Measurements from ENCODE around the gene FN1. TPM values are rescaled to one million over a fixed set of nuclear protein-coding genes. Genes with fewer than 3 reads are reported as not detected.

FN1 gene
- total and polyA plus RNA-seq, 2 donors (not counting 3 experiments of a cell fraction or from before 2014, with no cell fraction given) = 3,221 to 3,740 TPM

GRCh38 chr2:215413484-215413777, 22.4 kb downstream of the FN1 start:
- Histone ChIP-seq H3K9me3 (replicated peaks; ENCODE audit: control insufficient read depth, insufficient read depth, low read length) (no peaks in the 10 kb centered on the region), H4K20me1 (replicated peaks; ENCODE audit: control insufficient read depth, extremely low read depth, insufficient read depth, low read length) (no peaks in the 10 kb centered on the region), H3K9ac (replicated peaks; ENCODE audit: extremely low read depth, insufficient read depth, low read length) (no peak overlapping the region), H3K36me3 (ENCODE audit: control insufficient read depth in 2 of 2, extremely low read depth in 1 of 2, insufficient read depth in 2 of 2, low read length in 2 of 2) (peaks cover 31 to 66% of the 10 kb centered on the region in 2 experiments), H3K4me3 (replicated peaks in 1 of 3; ENCODE audit: insufficient read depth in 1 of 3, low read depth in 1 of 3, low read length in 3 of 3) (no peak overlapping the region), H3K9me1 (replicated peaks; ENCODE audit: control insufficient read depth, extremely low read depth, insufficient read depth, low read length) (no peaks in the 10 kb centered on the region), H3K27me3 (ENCODE audit: control insufficient read depth in 2 of 2, insufficient read depth in 2 of 2, low read length in 2 of 2) (no peaks in the 10 kb centered on the region), H2AFZ (ENCODE audit: low read depth, low read length) (no peak overlapping the region), H3K4me1 (ENCODE audit: control insufficient read depth, extremely low read depth, insufficient read depth, low read length) (peaks cover 46% of the 10 kb centered on the region), H3K27ac (ENCODE audit: insufficient read depth, low read depth, low read length) (no peak overlapping the region), H3K4me2 (ENCODE audit: insufficient read depth, low read length) (no peak overlapping the region), H3K79me2 (ENCODE audit: control insufficient read depth, insufficient read depth, low read length) (peaks cover 15% of the 10 kb centered on the region)
- POLR2A ChIA-PET = no interaction called here
- CTCF ChIA-PET = interaction anchor here (1.1 kb wide), 1 partner anchor 518 kb away, joined by 3 read pairs; no protein-coding TSS in a partner anchor
- dilution Hi-C loops (cut with MboI; ENCODE audit: extremely low pct_ligation_motif_present, low sequenced_read_pairs) = no loop called here
- BruUV-seq (replicated peaks) = TSS peak; percentile 0
- intact Hi-C loops (cut with micrococcal nuclease) = no loop called here
- TF ChIP-seq POLR2A (IDR thresholded peaks at IDR 0.05; ENCODE audit: low read depth, low read length) = no peak
- TF ChIP-seq, protein P1, sequence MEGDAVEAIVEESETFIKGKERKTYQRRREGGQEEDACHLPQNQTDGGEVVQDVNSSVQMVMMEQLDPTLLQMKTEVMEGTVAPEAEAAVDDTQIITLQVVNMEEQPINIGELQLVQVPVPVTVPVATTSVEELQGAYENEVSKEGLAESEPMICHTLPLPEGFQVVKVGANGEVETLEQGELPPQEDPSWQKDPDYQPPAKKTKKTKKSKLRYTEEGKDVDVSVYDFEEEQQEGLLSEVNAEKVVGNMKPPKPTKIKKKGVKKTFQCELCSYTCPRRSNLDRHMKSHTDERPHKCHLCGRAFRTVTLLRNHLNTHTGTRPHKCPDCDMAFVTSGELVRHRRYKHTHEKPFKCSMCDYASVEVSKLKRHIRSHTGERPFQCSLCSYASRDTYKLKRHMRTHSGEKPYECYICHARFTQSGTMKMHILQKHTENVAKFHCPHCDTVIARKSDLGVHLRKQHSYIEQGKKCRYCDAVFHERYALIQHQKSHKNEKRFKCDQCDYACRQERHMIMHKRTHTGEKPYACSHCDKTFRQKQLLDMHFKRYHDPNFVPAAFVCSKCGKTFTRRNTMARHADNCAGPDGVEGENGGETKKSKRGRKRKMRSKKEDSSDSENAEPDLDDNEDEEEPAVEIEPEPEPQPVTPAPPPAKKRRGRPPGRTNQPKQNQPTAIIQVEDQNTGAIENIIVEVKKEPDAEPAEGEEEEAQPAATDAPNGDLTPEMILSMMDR (IDR thresholded peaks at IDR 0.05; ENCODE audit: extremely low read depth in 1 of 2, insufficient read depth in 1 of 2, low read depth in 1 of 2, low read length in 2 of 2) = no peak
- TF ChIP-seq MYC (IDR thresholded peaks at IDR 0.05; ENCODE audit: low read depth, low read length) = no peak
- TF ChIP-seq GATA2 (IDR thresholded peaks at IDR 0.05; ENCODE audit: insufficient read depth, insufficient read length, low read depth, low read length) = no peak
- TF ChIP-seq EZH2 (IDR thresholded peaks at IDR 0.05; ENCODE audit: borderline replicate concordance, low read depth, low read length, severe bottlenecking) = no peak
- no peak for TF ChIP-seq FOS (IDR thresholded peaks at IDR 0.05; ENCODE audit: borderline replicate concordance, insufficient read depth, low read length)
- no peak for TF ChIP-seq MAX (IDR thresholded peaks at IDR 0.05; ENCODE audit: insufficient read depth, insufficient read length)
- TF ChIP-seq JUN (IDR thresholded peaks at IDR 0.05; ENCODE audit: borderline replicate concordance, insufficient read depth, insufficient read length, low read depth) = no peak
- TF ChIP-seq POLR2AphosphoS5 (IDR thresholded peaks at IDR 0.05; ENCODE audit: insufficient read depth, low read depth, low read length) = no peak
- no peak for FAIRE-seq
- no peak for DNase-seq (ENCODE audit: low read depth, low spot score)

Measured in endothelial cell of umbilical vein (primary cell).